ENCODE results near the gene COL13A1. TPM values are rescaled to one million over a fixed set of nuclear protein-coding genes. Genes with fewer than 3 reads are reported as not detected.

Gene COL13A1
- polyA plus RNA-seq, 1 of the 3 experiments (the other 2 are of a cell fraction), result 26.7 TPM

GRCh38 chr10:69898524-69898923 lies 96.8 kb downstream of the COL13A1 start:
- H3K4me2 ChIP-seq, result no peak overlapping the region
- no peak for DNase-seq
- no peak overlapping the region for H3K9ac ChIP-seq
- H3F3A ChIP-seq (replicated peaks; ENCODE audit: insufficient read depth), result no peaks in the 10 kb centered on the region
- H3K9me3 ChIP-seq, result no peaks in the 10 kb centered on the region
- no peaks in the 10 kb centered on the region for H4K20me1 ChIP-seq (ENCODE audit: insufficient read depth)
- H2AFZ ChIP-seq (ENCODE audit: low read depth), result no peak overlapping the region
- 81% methylated on average over 10 of the region's 10 CpGs for WGBS (ENCODE audit: low lambda C conversion rate)
- ChIA-PET POLR2A (no interaction called here), CTCF (interaction anchor here (0.9 to 9.3 kb wide), 3 partner anchors 18 to 466 kb away, joined by 3 to 120 read pairs (median 4); no protein-coding TSS in a partner anchor)
- no peaks in the 10 kb centered on the region for H3K27me3 ChIP-seq (ENCODE audit: insufficient read depth)
- no peaks in the 10 kb centered on the region for H3K36me3 ChIP-seq (replicated peaks in 1 of 2; ENCODE audit: control insufficient read depth in 1 of 2, insufficient read depth in 2 of 2, low read length in 1 of 2)
- no peak overlapping the region for H3K27ac ChIP-seq (ENCODE audit: low read depth in 2 of 2, low read length in 1 of 2)
- no peak overlapping the region for H3K4me3 ChIP-seq (ENCODE audit: low read depth in 2 of 2, low read length in 1 of 2)
- peaks cover 0 to 24% of the 10 kb centered on the region in 2 experiments; a peak in 1 of 4 replicates for H3K4me1 ChIP-seq (ENCODE audit: control insufficient read depth in 1 of 2, insufficient read depth in 2 of 2, low read depth in 1 of 2, low read length in 1 of 2)
- no peaks in the 10 kb centered on the region for H3K79me2 ChIP-seq (ENCODE audit: insufficient read depth)
- no peak for TF ChIP-seq EP300 (IDR thresholded peaks at IDR 0.05; ENCODE audit: borderline replicate concordance in 1 of 2, low read depth in 1 of 2, low read length in 1 of 2)
- no peak for TF ChIP-seq GABPA (IDR thresholded peaks at IDR 0.05; ENCODE audit: low read depth)
- TF ChIP-seq TCF12 (IDR thresholded peaks at IDR 0.05), result no peak
- no peak for TF ChIP-seq USF2 (IDR thresholded peaks at IDR 0.05; ENCODE audit: borderline replicate concordance, low read depth, low read length)
- TF ChIP-seq FOXM1 (IDR thresholded peaks at IDR 0.05; ENCODE audit: low read depth), result no peak
- no peak for TF ChIP-seq RCOR1 (IDR thresholded peaks at IDR 0.05; ENCODE audit: low read length)
- no peak for TF ChIP-seq TAF1 (IDR thresholded peaks at IDR 0.05; ENCODE audit: borderline replicate concordance, low read depth, low read length)
- no peak for TF ChIP-seq ZBTB33 (IDR thresholded peaks at IDR 0.05; ENCODE audit: borderline replicate concordance, low read depth)
- no peak for TF ChIP-seq SMC3 (IDR thresholded peaks at IDR 0.05; ENCODE audit: low read depth, low read length)
- H3K9me2 ChIP-seq, result no peaks in the 10 kb centered on the region

GRCh38 chr10:69898941-69899340 lies 97.2 kb downstream of the COL13A1 start:
- no peaks in the 10 kb centered on the region for H3K27me3 ChIP-seq (ENCODE audit: insufficient read depth)
- no peak for DNase-seq
- H3K9me2 ChIP-seq, result no peaks in the 10 kb centered on the region
- POLR2A ChIA-PET, result no interaction called here
- TF ChIP-seq PBX3 (IDR thresholded peaks at IDR 0.05) (no peak), TEAD4 (IDR thresholded peaks at IDR 0.05; ENCODE audit: borderline replicate concordance, insufficient read depth) (no peak), RCOR1 (IDR thresholded peaks at IDR 0.05; ENCODE audit: low read length) (no peak), POLR2AphosphoS5 (IDR thresholded peaks at IDR 0.05; ENCODE audit: low read depth, low read length) (no peak), RXRA (IDR thresholded peaks at IDR 0.05; ENCODE audit: borderline replicate concordance, low read depth) (no peak), TCF12 (IDR thresholded peaks at IDR 0.05) (no peak)
- H3K79me2 ChIP-seq (ENCODE audit: insufficient read depth), result no peaks in the 10 kb centered on the region
- H4K20me1 ChIP-seq (ENCODE audit: insufficient read depth), result no peaks in the 10 kb centered on the region
- no peaks in the 10 kb centered on the region for H3F3A ChIP-seq (replicated peaks; ENCODE audit: insufficient read depth)
- no peak overlapping the region for H3K4me2 ChIP-seq
- no peaks in the 10 kb centered on the region for H3K9me3 ChIP-seq
- H3K4me3 ChIP-seq (ENCODE audit: low read depth in 2 of 2, low read length in 1 of 2), result no peak overlapping the region
- CTCF ChIA-PET, result interaction anchor here (0.8 to 9.3 kb wide), 3 partner anchors 17 to 465 kb away, joined by 3 to 120 read pairs (median 3); no protein-coding TSS in a partner anchor
- no peak overlapping the region for H3K27ac ChIP-seq (ENCODE audit: low read depth in 2 of 2, low read length in 1 of 2)
- H3K4me1 ChIP-seq (ENCODE audit: control insufficient read depth in 1 of 2, insufficient read depth in 2 of 2, low read depth in 1 of 2, low read length in 1 of 2), result peaks cover 0 to 24% of the 10 kb centered on the region in 2 experiments; a peak in 1 of 4 replicates
- no peaks in the 10 kb centered on the region for H3K36me3 ChIP-seq (replicated peaks in 1 of 2; ENCODE audit: control insufficient read depth in 1 of 2, insufficient read depth in 2 of 2, low read length in 1 of 2)
- 73% methylated on average over 2 of the region's 2 CpGs for WGBS (ENCODE audit: low lambda C conversion rate)
- H3K9ac ChIP-seq, result no peak overlapping the region
- H2AFZ ChIP-seq (ENCODE audit: low read depth), result no peak overlapping the region

All from SK-N-SH (cell line).